SK-N-SH (cell line): ENCODE data around the gene ENTR1.

Experiments
- RXRA ChIP-seq: IDR thresholded peaks from 2 replicates; pipeline ENCODE4 v1.4.0; 2012; ENCODE audit warnings: low read depth, mild to moderate bottlenecking, borderline replicate concordance
- SMC3 ChIP-seq: IDR thresholded peaks from 2 replicates; pipeline ENCODE4 v1.6.1; 2012; ENCODE audit warnings: low read depth, low read length, improper control_type of control experiment
- TAF1 ChIP-seq: IDR thresholded peaks from 2 replicates; pipeline ENCODE4 v1.6.1; 2012; ENCODE audit warnings: low read depth, mild to moderate bottlenecking, low read length, moderate library complexity, borderline replicate concordance
- TCF12 ChIP-seq: IDR thresholded peaks from 2 replicates; pipeline ENCODE4 v1.4.0; 2012
- TF ChIP-seq, protein P1 (sequence below): fragments of 200-600 bp; sonication (generic); IDR thresholded peaks from 2 replicates; pipeline ENCODE4 v1.6.1; 2017; ENCODE audit warnings: antibody characterized with exemption, mild to moderate bottlenecking, moderate library complexity

DNA sequence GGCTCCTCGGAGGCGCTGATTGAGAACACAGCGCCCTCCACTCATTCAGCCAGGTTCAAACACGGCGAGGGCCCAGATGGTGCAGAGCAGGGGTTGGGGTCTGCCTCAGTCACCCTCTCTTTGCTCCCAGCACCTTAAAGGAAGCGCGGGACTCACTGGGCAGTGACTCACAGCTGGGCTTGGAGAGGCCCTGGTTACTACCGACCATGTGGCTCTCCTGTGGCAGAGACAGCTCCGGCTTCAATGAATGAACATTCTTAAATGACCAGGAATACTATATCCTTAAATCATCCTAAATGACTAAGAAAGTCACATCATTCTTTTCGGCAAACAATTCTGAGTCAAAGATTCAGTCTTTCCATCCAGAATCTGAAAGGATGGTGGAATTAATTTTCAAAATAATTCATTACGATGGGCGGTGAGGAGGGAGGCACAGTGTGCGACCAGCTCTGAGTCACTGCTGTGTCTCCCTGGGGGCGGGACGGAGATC lies 30.8 kb upstream of the ENTR1 start:
- no peak for TF ChIP-seq TCF12
- TF ChIP-seq, protein P1, sequence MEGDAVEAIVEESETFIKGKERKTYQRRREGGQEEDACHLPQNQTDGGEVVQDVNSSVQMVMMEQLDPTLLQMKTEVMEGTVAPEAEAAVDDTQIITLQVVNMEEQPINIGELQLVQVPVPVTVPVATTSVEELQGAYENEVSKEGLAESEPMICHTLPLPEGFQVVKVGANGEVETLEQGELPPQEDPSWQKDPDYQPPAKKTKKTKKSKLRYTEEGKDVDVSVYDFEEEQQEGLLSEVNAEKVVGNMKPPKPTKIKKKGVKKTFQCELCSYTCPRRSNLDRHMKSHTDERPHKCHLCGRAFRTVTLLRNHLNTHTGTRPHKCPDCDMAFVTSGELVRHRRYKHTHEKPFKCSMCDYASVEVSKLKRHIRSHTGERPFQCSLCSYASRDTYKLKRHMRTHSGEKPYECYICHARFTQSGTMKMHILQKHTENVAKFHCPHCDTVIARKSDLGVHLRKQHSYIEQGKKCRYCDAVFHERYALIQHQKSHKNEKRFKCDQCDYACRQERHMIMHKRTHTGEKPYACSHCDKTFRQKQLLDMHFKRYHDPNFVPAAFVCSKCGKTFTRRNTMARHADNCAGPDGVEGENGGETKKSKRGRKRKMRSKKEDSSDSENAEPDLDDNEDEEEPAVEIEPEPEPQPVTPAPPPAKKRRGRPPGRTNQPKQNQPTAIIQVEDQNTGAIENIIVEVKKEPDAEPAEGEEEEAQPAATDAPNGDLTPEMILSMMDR = no peak
- TF ChIP-seq TAF1 = no peak
- no peak for TF ChIP-seq RXRA
- TF ChIP-seq SMC3 = no peak
